Suprapubic skin (tissue), 4 donors: ENCODE measurements around the gene RHEX. TPM values are rescaled to one million over a fixed set of nuclear protein-coding genes. Genes with fewer than 3 reads are reported as not detected.

Experiments
- DNase-seq, 2 donors: peaks; one replicate each; pipeline ENCODE4 v3.0.0-alpha.2; 2019; ENCODE audit warnings: low spot score in 2 of 2
- H3K27ac ChIP-seq: fragments of 200-600 bp; sonication (generic); one replicate; pipeline ENCODE4 v1.5.1; 2019
- H3K27me3 ChIP-seq: fragments of 200-600 bp; sonication (generic); one replicate; pipeline ENCODE4 v1.5.1; 2019
- H3K36me3 ChIP-seq: fragments of 200-600 bp; sonication (generic); one replicate; pipeline ENCODE4 v1.5.1; 2019
- H3K4me1 ChIP-seq: fragments of 200-600 bp; sonication (generic); one replicate; pipeline ENCODE4 v1.5.1; 2019
- H3K4me3 ChIP-seq: fragments of 200-600 bp; sonication (generic); one replicate; pipeline ENCODE4 v1.5.1; 2019; ENCODE audit warnings: mild to moderate bottlenecking
- H3K9me3 ChIP-seq: fragments of 200-600 bp; sonication (generic); one replicate; pipeline ENCODE4 v1.5.1; 2019
- EP300 ChIP-seq: sonication (generic); formaldehyde crosslinking; IDR thresholded peaks from one replicate; pipeline ENCODE4 v1.6.1; 2017; ENCODE audit warnings: antibody characterized with exemption
- POLR2A ChIP-seq, 2 donors: fragments of 450-650 bp; IDR thresholded peaks; one replicate each; pipeline ENCODE4 v1.6.1; 2017; ENCODE audit warnings: antibody characterized with exemption in 2 of 2, mild to moderate bottlenecking in 2 of 2, moderate library complexity in 2 of 2
- POLR2AphosphoS5 ChIP-seq, 3 donors: sonication (generic); formaldehyde crosslinking; IDR thresholded peaks; one replicate each; pipeline ENCODE4 v1.6.1; 2017; ENCODE audit warnings: antibody characterized with exemption in 3 of 3
- WGBS: methylation state at CpG from one replicate; pipeline ENCODE4 v1.1.5; 2018; 5-methylcytosine and 5-hydroxymethylcytosine counted together
- total RNA-seq, 4 donors: library from RNA; depleted of rRNA; stranded (reverse); fragments of >200 nt; gene quantifications; one replicate each; pipeline ENCODE4 v1.1.0, GENCODE V29; 2016
- TF ChIP-seq, protein P1 (sequence below), 2 donors: fragments of 200-600 bp in 1 of 2; fragments of 450-650 bp in 1 of 2; sonication (generic) in 1 of 2; IDR thresholded peaks; one replicate each; pipeline ENCODE4 v1.5.1; 2016 to 2019; ENCODE audit warnings: antibody characterized with exemption in 2 of 2, mild to moderate bottlenecking in 1 of 2, moderate library complexity in 1 of 2

Gene RHEX
- total RNA-seq, 4 donors from 2014 or later = 1.2 to 2.8 (median 1.2) TPM; not detected in 1

DNA sequence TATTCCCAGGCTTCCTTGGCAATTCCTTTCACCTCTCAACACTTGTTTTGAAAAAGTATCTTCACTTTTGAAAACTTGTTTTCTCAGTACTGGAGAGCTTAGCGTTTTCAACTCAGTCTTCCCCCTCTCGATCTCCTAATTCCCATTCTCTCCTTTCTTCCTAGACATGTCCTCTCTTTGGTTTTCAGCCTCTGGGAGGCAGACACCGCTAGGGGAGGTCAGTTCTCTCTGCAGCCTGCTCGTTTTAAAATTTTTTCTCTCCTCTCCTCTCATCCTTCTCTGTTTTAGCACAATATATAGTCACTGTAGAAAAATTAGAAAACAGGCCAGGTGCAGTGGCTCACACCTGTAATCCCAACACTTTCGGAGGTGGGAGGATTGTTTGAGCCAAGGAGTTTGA lies 12.6 kb upstream of the RHEX start:
- H3K9me3 ChIP-seq = no peaks in the 10 kb centered on the region
- 74% methylated on average over 5 of the region's 5 CpGs for WGBS
- peaks cover 4% of the 10 kb centered on the region for H3K4me1 ChIP-seq
- no peaks in the 10 kb centered on the region for H3K36me3 ChIP-seq
- H3K27me3 ChIP-seq = no peaks in the 10 kb centered on the region
- no peak for TF ChIP-seq EP300
- TF ChIP-seq, protein P1, sequence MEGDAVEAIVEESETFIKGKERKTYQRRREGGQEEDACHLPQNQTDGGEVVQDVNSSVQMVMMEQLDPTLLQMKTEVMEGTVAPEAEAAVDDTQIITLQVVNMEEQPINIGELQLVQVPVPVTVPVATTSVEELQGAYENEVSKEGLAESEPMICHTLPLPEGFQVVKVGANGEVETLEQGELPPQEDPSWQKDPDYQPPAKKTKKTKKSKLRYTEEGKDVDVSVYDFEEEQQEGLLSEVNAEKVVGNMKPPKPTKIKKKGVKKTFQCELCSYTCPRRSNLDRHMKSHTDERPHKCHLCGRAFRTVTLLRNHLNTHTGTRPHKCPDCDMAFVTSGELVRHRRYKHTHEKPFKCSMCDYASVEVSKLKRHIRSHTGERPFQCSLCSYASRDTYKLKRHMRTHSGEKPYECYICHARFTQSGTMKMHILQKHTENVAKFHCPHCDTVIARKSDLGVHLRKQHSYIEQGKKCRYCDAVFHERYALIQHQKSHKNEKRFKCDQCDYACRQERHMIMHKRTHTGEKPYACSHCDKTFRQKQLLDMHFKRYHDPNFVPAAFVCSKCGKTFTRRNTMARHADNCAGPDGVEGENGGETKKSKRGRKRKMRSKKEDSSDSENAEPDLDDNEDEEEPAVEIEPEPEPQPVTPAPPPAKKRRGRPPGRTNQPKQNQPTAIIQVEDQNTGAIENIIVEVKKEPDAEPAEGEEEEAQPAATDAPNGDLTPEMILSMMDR (IDR thresholded peaks at IDR 0.05) = no peak
- TF ChIP-seq POLR2AphosphoS5 (IDR thresholded peaks at IDR 0.05) = no peak
- no peak for TF ChIP-seq POLR2A (IDR thresholded peaks at IDR 0.05)
- H3K4me3 ChIP-seq = no peak overlapping the region
- no peak overlapping the region for H3K27ac ChIP-seq
- DNase-seq = no peak

DNA sequence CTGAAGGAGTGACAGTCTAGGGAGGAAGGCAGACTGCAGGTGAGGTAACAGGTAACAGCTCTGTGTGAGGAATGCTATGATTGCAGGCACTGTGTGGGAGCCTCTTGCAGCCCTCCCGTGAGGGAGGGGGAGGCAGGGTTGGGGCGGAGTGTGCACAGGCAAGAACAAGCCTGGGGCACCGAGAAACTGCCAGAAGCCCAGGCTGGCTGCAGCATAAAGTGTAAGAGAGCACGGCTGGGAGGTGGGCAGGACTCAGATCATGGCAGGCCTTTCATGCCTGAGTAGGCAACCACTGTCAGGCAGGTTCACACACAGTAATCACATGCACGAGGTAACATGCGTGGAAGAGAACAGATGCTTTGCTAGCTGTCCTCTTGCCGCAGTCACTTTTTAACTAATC lies 11.3 kb upstream of the RHEX start:
- Histone ChIP-seq H3K36me3 (no peaks in the 10 kb centered on the region), H3K27me3 (no peaks in the 10 kb centered on the region), H3K9me3 (no peaks in the 10 kb centered on the region), H3K4me1 (peaks cover 4% of the 10 kb centered on the region), H3K4me3 (no peak overlapping the region), H3K27ac (no peak overlapping the region)
- DNase-seq = no peak
- TF ChIP-seq POLR2AphosphoS5 (IDR thresholded peaks at IDR 0.05) = no peak
- no peak for TF ChIP-seq POLR2A (IDR thresholded peaks at IDR 0.05)
- TF ChIP-seq, protein P1 (IDR thresholded peaks at IDR 0.05) = no peak
- TF ChIP-seq EP300 = no peak
- WGBS = 38% methylated on average over 7 of the region's 7 CpGs

DNA sequence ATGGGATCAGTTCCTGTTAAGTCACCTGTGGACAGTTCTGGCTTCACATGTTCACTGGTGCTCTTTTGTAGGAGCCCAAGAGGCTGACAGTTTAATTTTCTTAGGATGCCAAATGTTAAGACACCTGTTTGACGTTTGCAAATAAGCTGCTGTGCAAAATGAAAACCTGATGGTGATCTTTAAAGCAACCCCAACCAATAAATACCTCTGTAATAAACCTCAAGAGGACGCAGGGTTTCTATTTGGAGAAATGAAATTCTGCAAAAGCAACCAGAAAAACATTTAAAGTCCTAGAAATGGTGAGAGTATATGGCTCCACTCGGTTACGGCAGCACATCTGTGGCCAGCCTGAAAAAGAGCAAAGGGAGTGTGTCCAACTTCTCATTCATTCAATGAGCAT lies 5.7 kb upstream of the RHEX start:
- no peak overlapping the region for H3K27ac ChIP-seq
- no peak overlapping the region for H3K4me3 ChIP-seq
- WGBS = 70% methylated on average over 4 of the region's 4 CpGs
- H3K4me1 ChIP-seq = no peaks in the 10 kb centered on the region
- no peaks in the 10 kb centered on the region for H3K36me3 ChIP-seq
- no peaks in the 10 kb centered on the region for H3K27me3 ChIP-seq
- no peak for DNase-seq
- TF ChIP-seq POLR2A (IDR thresholded peaks at IDR 0.05) (no peak), EP300 (no peak), POLR2AphosphoS5 (IDR thresholded peaks at IDR 0.05) (no peak)
- TF ChIP-seq, protein P1 (IDR thresholded peaks at IDR 0.05) = no peak
- H3K9me3 ChIP-seq = no peaks in the 10 kb centered on the region

DNA sequence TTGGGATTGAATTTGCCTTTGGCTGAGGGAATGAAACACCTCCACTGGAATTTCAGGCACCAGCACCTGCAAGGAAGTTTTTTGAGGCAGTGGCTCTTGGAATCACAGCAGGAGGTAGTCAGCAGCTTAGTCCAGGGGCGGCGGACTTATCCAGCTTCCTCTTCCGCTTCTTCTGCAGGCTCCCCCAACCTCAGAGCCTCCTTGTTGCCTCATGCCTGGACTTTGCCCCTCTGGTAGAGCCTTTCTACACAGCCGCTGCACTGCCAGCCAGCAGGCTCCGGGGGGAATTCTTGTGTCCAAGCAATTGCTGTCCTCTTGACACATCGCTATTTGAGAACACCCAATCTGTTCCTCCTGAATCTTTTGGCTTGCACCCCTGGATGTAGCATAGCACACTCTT lies 4.4 kb upstream of the RHEX start:
- Histone ChIP-seq H3K27ac (no peak overlapping the region), H3K9me3 (no peaks in the 10 kb centered on the region), H3K4me3 (no peak overlapping the region), H3K36me3 (no peaks in the 10 kb centered on the region), H3K27me3 (no peaks in the 10 kb centered on the region), H3K4me1 (no peaks in the 10 kb centered on the region)
- 89% methylated on average over 6 of the region's 6 CpGs for WGBS
- no peak for TF ChIP-seq EP300
- TF ChIP-seq POLR2AphosphoS5 (IDR thresholded peaks at IDR 0.05) = no peak
- TF ChIP-seq POLR2A (IDR thresholded peaks at IDR 0.05) = no peak
- TF ChIP-seq, protein P1 (IDR thresholded peaks at IDR 0.05) = no peak
- DNase-seq = no peak

DNA sequence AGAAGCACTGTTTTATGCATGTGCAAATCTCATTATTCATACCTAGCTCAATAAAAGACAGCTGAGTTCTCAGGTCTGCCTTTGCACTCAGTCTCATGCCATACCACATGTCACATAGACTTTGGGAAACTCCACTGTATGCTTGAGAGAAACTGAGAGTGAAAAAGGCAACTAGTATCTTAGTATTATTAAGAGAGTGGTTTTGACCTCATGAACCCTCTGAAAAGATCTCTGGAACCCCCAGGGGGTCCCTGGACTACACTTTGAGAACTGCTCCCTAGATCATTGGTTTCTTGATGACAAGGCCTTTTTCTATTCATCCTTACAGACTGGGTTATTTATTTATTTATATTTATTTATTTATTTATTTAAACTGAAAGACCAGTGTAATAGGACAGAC lies 3.7 kb upstream of the RHEX start:
- no peaks in the 10 kb centered on the region for H3K9me3 ChIP-seq
- no peak for DNase-seq
- TF ChIP-seq, protein P1 (IDR thresholded peaks at IDR 0.05) = no peak
- TF ChIP-seq POLR2A (IDR thresholded peaks at IDR 0.05) = no peak
- no peak for TF ChIP-seq EP300
- no peak for TF ChIP-seq POLR2AphosphoS5 (IDR thresholded peaks at IDR 0.05)
- no peak overlapping the region for H3K27ac ChIP-seq
- H3K4me1 ChIP-seq = no peaks in the 10 kb centered on the region
- no peaks in the 10 kb centered on the region for H3K36me3 ChIP-seq
- H3K4me3 ChIP-seq = no peak overlapping the region
- no peaks in the 10 kb centered on the region for H3K27me3 ChIP-seq
